Calu3 (cell line): Measurements from ENCODE around the gene KRT16. TPM values are rescaled to one million over a fixed set of nuclear protein-coding genes. Genes with fewer than 3 reads are reported as not detected.
A peak's percentile ranks its signal among the peaks of the same experiment; 100 is the strongest.
"Not testable (repeated sequence)": the region's sequence is repeated elsewhere in the genome, so short reads cannot be mapped to it uniquely, and the experiment has no call there.

ENCODE experiments used
- BruUV-seq: library from RNA; stranded (reverse); fragments of 400-500 nt; replicated peaks from 2 replicates; lab custom pipeline; 2021; lab: Mats Ljungman, UMichigan
- CTCF ChIA-PET: fragments of 300-600 bp; sonication (Branson Sonifier 250); formaldehyde crosslinking; loops from one replicate; lab custom pipeline; 2022; ENCODE audit warnings: antibody characterized with exemption; lab: Charles Lee
- DNase-seq: peaks from one replicate; pipeline ENCODE4 v3.0.0; 2022
- H3K27ac Mint-ChIP-seq: one replicate; pipeline ENCODE4 v1.8.0; 2022; ENCODE audit warnings: mixed read lengths; ENCODE audit not compliant: unreplicated experiment
- H3K27me3 Mint-ChIP-seq: one replicate; pipeline ENCODE4 v1.8.0; 2022; ENCODE audit warnings: mixed read lengths; ENCODE audit not compliant: unreplicated experiment
- H3K36me3 Mint-ChIP-seq: one replicate; pipeline ENCODE4 v1.8.0; 2022; ENCODE audit warnings: mild to moderate bottlenecking, moderate library complexity, mixed read lengths; ENCODE audit not compliant: insufficient read depth, unreplicated experiment
- H3K4me1 Mint-ChIP-seq: one replicate; pipeline ENCODE4 v1.8.0; 2022; ENCODE audit warnings: mild to moderate bottlenecking, low read depth, mixed read lengths; ENCODE audit not compliant: unreplicated experiment
- H3K4me3 Mint-ChIP-seq: one replicate; pipeline ENCODE4 v1.8.0; 2022; ENCODE audit warnings: mild to moderate bottlenecking, low read depth, moderate library complexity, mixed read lengths; ENCODE audit not compliant: unreplicated experiment
- H3K9me3 Mint-ChIP-seq: one replicate; pipeline ENCODE4 v1.8.0; 2022; ENCODE audit warnings: low read depth, mixed read lengths; ENCODE audit not compliant: unreplicated experiment
- CTCF ChIP-seq: fragments of 200-600 bp; IDR thresholded peaks from one replicate; pipeline ENCODE4 v1.8.0; 2022; ENCODE audit warnings: antibody characterized with exemption; ENCODE audit not compliant: unreplicated experiment
- intact Hi-C: fragments of 100-400 bp; cut with micrococcal nuclease; formaldehyde crosslinking; loops from one replicate; pipeline ENCODE4 v1.10.0; 2022; ENCODE audit not compliant: unreplicated experiment
- total RNA-seq: library from RNA; stranded (reverse); gene quantifications from 2 replicates; pipeline ENCODE4 v1.2.3, GENCODE V29; 2022

Gene KRT16
- total RNA-seq, 1 experiment from 2014 or later, result 3.8 TPM

- BruUV-seq, result no TSS peak
- H3K4me1 Mint-ChIP-seq, result peaks cover 43% of the 10 kb centered on the region
- H3K4me3 Mint-ChIP-seq, result no peak overlapping the region
- no peak for TF ChIP-seq CTCF
- peak; percentile 71 for DNase-seq
- no peak overlapping the region for H3K27ac Mint-ChIP-seq
- no peaks in the 10 kb centered on the region for H3K9me3 Mint-ChIP-seq
- H3K27me3 Mint-ChIP-seq, result no peaks in the 10 kb centered on the region
- H3K36me3 Mint-ChIP-seq, result peaks cover 31% of the 10 kb centered on the region
- intact Hi-C loops, result no loop called here
- CTCF ChIA-PET, result interaction anchor here (0.9 kb wide), 1 partner anchor 9 kb away, joined by 3 read pairs; the partner anchor contains the start of gene KRT17
Observed at GRCh38 chr17:41615454-41615853, 2.9 kb upstream of the KRT16 start.

- intact Hi-C loops, CTCF ChIA-PET, H3K4me3 Mint-ChIP-seq, H3K27ac Mint-ChIP-seq, DNase-seq, BruUV-seq, H3K27me3 Mint-ChIP-seq, H3K9me3 Mint-ChIP-seq: not testable (repeated sequence)
- Mint-ChIP-seq H3K36me3 (peaks cover 24% of the 10 kb centered on the region), H3K4me1 (peaks cover 43% of the 10 kb centered on the region)
Observed at GRCh38 chr17:41614767-41615166, 2.2 kb upstream of the KRT16 start.

GRCh38 chr17:41614098-41614497, 1.5 kb upstream of the KRT16 start:
- CTCF ChIA-PET, result interaction anchor here (1.2 kb wide), 1 partner anchor 35 kb away, joined by 3 read pairs; no protein-coding TSS in a partner anchor
- no TSS peak for BruUV-seq
- no peak overlapping the region for H3K4me3 Mint-ChIP-seq
- peaks cover 12% of the 10 kb centered on the region for H3K27me3 Mint-ChIP-seq
- DNase-seq, result no peak
- H3K9me3 Mint-ChIP-seq, result no peaks in the 10 kb centered on the region
- peaks cover 39% of the 10 kb centered on the region for H3K4me1 Mint-ChIP-seq
- TF ChIP-seq CTCF, result no peak
- intact Hi-C loops, result no loop called here
- H3K36me3 Mint-ChIP-seq, result peaks cover 18% of the 10 kb centered on the region
- no peak overlapping the region for H3K27ac Mint-ChIP-seq

- no TSS peak for BruUV-seq
- H3K27me3 Mint-ChIP-seq, result peaks cover 12% of the 10 kb centered on the region
- no peak for TF ChIP-seq CTCF
- no peak overlapping the region for H3K4me3 Mint-ChIP-seq
- peaks cover 40% of the 10 kb centered on the region for H3K4me1 Mint-ChIP-seq
- DNase-seq, result no peak
- H3K9me3 Mint-ChIP-seq, result no peaks in the 10 kb centered on the region
- peaks cover 12% of the 10 kb centered on the region for H3K36me3 Mint-ChIP-seq
- intact Hi-C loops, result no loop called here
- H3K27ac Mint-ChIP-seq, result peak overlapping the region; percentile 42
- CTCF ChIA-PET, result interaction anchor here (1.0 to 1.4 kb wide), 5 partner anchors 9 to 75 kb away, joined by 3 to 6 read pairs (median 4); partner anchors contain the start of genes EIF1 and KRT17
Observed at GRCh38 chr17:41613277-41614082, 913 bp upstream of the KRT16 start.
